Measurements from ENCODE around the gene KIFC1. TPM values are rescaled to one million over a fixed set of nuclear protein-coding genes. Genes with fewer than 3 reads are reported as not detected.
"Not testable (repeated sequence)": the region's sequence is repeated elsewhere in the genome, so short reads cannot be mapped to it uniquely, and the experiment has no call there.

Gene KIFC1
- total RNA-seq, 2 donors from 2014 or later = 0.81 to 0.85 TPM

- Histone ChIP-seq H3K9me3 (no peaks in the 10 kb centered on the region), H3K27me3 (replicated peaks; ENCODE audit: insufficient read depth) (no peaks in the 10 kb centered on the region), H3K36me3 (no peaks in the 10 kb centered on the region), H3K4me1 (ENCODE audit: control insufficient read depth in 1 of 2, low read depth in 2 of 2) (no peaks in the 10 kb centered on the region), H3K27ac (no peak overlapping the region), H3K4me3 (no peak overlapping the region)
- DNase-seq (ENCODE audit: low spot score) = no peak
- ATAC-seq (ENCODE audit: insufficient number of reproducible peaks, low FRiP score, low read depth) = no peak
- no peak for TF ChIP-seq CTCF (IDR thresholded peaks at IDR 0.05)
These were observed 5.9 kb downstream of the KIFC1 start for GRCh38 chr6:33397541-33397940.

- H3K4me3 ChIP-seq; H3K36me3 ChIP-seq; H3K27ac ChIP-seq; ATAC-seq (ENCODE audit: insufficient number of reproducible peaks, low FRiP score, low read depth); DNase-seq (ENCODE audit: low spot score); H3K9me3 ChIP-seq; H3K27me3 ChIP-seq (replicated peaks; ENCODE audit: insufficient read depth); H3K4me1 ChIP-seq (ENCODE audit: control insufficient read depth in 1 of 2, low read depth in 2 of 2): not testable (repeated sequence)
These were observed 7.0 kb downstream of the KIFC1 start for GRCh38 chr6:33398601-33399000.

GRCh38 chr6:33399881-33400280 is 8.3 kb downstream of the KIFC1 start:
- not testable (repeated sequence) for DNase-seq (ENCODE audit: low spot score); H3K4me1 ChIP-seq (ENCODE audit: control insufficient read depth in 1 of 2, low read depth in 2 of 2); H3K27ac ChIP-seq; H3K27me3 ChIP-seq (replicated peaks; ENCODE audit: insufficient read depth); H3K36me3 ChIP-seq; H3K4me3 ChIP-seq; H3K9me3 ChIP-seq; ATAC-seq (ENCODE audit: insufficient number of reproducible peaks, low FRiP score, low read depth)

DNA sequence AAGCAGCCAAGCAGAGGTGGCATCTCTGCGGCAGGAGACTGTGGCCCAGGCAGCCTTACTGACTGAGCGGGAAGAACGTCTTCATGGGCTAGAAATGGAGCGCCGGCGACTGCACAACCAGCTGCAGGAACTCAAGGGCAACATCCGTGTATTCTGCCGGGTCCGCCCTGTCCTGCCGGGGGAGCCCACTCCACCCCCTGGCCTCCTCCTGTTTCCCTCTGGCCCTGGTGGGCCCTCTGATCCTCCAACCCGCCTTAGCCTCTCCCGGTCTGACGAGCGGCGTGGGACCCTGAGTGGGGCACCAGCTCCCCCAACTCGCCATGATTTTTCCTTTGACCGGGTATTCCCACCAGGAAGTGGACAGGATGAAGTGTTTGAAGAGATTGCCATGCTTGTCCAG is 13.3 kb downstream of the KIFC1 start:
- TF ChIP-seq CTCF (IDR thresholded peaks at IDR 0.05) = no peak
- ATAC-seq (ENCODE audit: insufficient number of reproducible peaks, low FRiP score, low read depth) (no peak), DNase-seq (ENCODE audit: low spot score) (no peak)
- Histone ChIP-seq H3K9me3 (no peaks in the 10 kb centered on the region), H3K27me3 (replicated peaks; ENCODE audit: insufficient read depth) (no peaks in the 10 kb centered on the region), H3K4me1 (ENCODE audit: control insufficient read depth in 1 of 2, low read depth in 2 of 2) (no peaks in the 10 kb centered on the region), H3K36me3 (no peaks in the 10 kb centered on the region), H3K4me3 (no peak overlapping the region), H3K27ac (no peak overlapping the region)

GRCh38 chr6:33405386-33405940 is 13.8 kb downstream of the KIFC1 start:
- H3K36me3 ChIP-seq = no peaks in the 10 kb centered on the region
- ATAC-seq (ENCODE audit: insufficient number of reproducible peaks, low FRiP score, low read depth) = no peak
- H3K9me3 ChIP-seq = no peaks in the 10 kb centered on the region
- no peak for DNase-seq (ENCODE audit: low spot score)
- no peaks in the 10 kb centered on the region for H3K27me3 ChIP-seq (replicated peaks; ENCODE audit: insufficient read depth)
- H3K4me1 ChIP-seq (ENCODE audit: control insufficient read depth in 1 of 2, low read depth in 2 of 2) = no peaks in the 10 kb centered on the region
- no peak for TF ChIP-seq CTCF (IDR thresholded peaks at IDR 0.05)
- no peak overlapping the region for H3K27ac ChIP-seq
- no peak overlapping the region for H3K4me3 ChIP-seq

DNA sequence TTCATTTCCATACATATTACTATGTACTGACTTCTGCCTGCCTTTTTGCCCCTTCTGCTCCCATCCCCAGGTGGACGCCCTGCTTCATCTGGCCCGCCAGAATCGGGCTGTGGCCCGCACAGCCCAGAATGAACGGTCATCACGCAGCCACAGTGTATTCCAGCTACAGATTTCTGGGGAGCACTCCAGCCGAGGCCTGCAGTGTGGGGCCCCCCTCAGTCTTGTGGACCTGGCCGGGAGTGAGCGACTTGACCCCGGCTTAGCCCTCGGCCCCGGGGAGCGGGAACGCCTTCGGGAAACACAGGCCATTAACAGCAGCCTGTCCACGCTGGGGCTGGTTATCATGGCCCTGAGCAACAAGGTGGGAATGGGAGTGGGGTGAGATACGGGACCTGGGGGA is 14.5 kb downstream of the KIFC1 start:
- Histone ChIP-seq H3K9me3 (no peaks in the 10 kb centered on the region), H3K36me3 (no peaks in the 10 kb centered on the region), H3K27me3 (replicated peaks; ENCODE audit: insufficient read depth) (no peaks in the 10 kb centered on the region), H3K27ac (no peak overlapping the region), H3K4me3 (no peak overlapping the region), H3K4me1 (ENCODE audit: control insufficient read depth in 1 of 2, low read depth in 2 of 2) (no peaks in the 10 kb centered on the region)
- ATAC-seq (ENCODE audit: insufficient number of reproducible peaks, low FRiP score, low read depth) (no peak), DNase-seq (ENCODE audit: low spot score) (no peak)
- TF ChIP-seq CTCF (IDR thresholded peaks at IDR 0.05) = no peak

All from thoracic aorta (tissue), 2 donors.